ENCODE data around the gene CLSTN2. TPM values are rescaled to one million over a fixed set of nuclear protein-coding genes. Genes with fewer than 3 reads are reported as not detected.

Gene CLSTN2
- total RNA-seq, 1 donor from 2014 or later = 7.1 TPM

GRCh38 chr3:139941580-139941979 lies 6.6 kb downstream of the CLSTN2 start:
- no peak for DNase-seq (ENCODE audit: low spot score)

DNA sequence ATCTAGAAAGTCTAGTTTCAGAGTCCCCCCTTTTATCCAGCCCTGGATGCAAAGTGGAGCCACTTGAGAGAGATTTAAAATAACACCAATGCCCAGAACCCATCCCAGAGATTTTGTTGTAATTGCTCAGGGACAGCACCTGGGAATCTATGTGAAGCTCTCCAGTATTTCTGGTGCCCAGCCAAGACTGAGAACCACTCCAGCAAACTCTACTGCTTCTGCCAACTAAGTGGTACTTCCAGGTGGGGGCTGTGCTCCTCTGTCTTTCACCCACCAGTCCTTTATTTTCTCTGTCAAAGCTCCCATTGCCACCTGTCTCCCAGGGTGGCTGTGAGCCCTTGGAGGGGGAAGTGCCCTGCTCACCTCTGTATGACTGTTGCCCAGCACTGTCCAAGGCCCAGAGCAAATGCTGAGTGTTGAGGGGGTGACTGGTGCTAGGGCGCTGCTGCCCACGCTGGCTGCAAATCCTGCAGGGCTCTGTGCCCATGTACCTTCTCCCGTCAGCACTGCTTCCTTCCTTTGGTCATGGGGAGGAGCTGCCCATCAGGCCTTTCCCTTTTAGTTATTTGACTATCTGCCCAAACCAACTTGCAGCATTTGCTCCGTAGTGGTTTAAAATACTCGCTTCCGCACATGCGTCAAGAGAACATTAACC lies 9.4 kb downstream of the CLSTN2 start:
- no peak for DNase-seq (ENCODE audit: low spot score)

DNA sequence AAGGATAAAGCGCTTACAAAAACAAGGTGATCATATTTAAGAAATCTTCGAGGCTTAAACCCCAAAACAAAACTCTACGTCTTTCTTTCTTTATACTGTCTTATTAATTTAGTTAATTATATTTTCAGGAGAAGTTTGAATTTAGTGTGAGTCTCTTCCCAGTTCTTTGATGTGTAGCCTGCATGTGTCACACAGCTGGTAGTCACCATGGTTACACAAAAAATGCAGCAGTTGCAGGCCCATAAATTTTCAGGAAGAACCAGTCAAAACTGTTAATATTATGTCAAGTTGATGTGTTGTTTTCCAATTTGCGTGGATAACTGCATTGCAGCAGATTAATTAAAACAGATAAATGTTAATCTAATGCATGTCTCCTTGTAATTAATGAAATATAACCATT lies 10.4 kb downstream of the CLSTN2 start:
- no peak for DNase-seq (ENCODE audit: low spot score)

- no peak for DNase-seq (ENCODE audit: low spot score)
These were observed 11.0 kb downstream of the CLSTN2 start for GRCh38 chr3:139945942-139946341.

DNA sequence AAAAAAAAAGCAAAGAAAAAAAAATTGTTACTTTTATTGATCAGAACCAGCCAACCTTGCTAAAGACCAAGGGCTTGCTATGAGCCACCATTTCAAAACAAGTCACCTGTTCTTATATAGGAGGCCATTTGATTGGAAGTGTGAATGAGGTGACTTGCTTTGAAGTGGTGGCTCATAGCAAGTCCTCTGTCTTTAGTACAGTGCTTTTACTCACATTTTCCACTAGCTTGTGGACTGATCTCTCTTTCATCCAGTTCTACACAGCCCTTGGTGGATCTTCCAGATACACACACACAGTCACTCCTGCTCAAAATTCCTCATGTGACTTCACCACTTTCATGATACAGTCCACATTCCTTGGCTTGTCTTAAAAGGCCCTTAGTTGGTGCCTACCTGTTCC lies 13.5 kb downstream of the CLSTN2 start:
- no peak for DNase-seq (ENCODE audit: low spot score)

- no peak for DNase-seq (ENCODE audit: low spot score)
These were observed 13.9 kb downstream of the CLSTN2 start for GRCh38 chr3:139948898-139949297.

- no peak for DNase-seq (ENCODE audit: low spot score)
These were observed 18.3 kb downstream of the CLSTN2 start for GRCh38 chr3:139953131-139953910.

DNA sequence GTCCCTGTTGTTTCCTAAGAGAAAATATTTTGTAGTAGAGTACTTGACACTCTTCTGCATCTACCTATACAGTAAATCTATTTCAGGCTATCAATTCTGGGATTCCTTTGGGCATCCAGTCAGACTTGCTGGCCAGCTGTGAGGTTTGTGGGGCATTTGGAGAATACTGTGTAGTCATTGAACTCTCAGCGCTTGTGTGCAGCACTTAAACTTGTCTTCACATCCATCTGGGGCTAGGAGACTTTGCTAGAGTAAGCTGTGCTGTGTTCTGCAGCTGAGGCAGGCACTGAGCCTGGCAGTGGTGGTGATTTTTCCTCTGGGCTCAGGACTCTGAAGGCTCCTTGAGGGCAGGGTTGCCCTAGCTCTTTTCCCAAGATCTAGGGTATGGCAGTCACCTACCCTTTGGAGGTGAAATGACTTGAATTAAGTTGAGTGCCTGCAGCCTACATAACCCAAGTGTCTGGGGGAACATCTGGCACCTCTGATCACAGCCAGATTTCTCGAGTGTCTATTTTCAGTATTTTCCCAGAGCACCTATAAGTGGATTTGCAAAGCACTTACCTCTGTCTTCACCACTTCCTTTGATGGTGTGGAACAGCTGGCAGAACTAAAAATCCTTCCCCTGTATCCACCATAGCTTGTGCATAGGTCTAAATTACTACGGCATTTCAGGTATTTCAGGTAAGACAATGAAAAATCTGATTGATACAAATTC lies 19.3 kb downstream of the CLSTN2 start:
- no peak for DNase-seq (ENCODE audit: low spot score)

GRCh38 chr3:139957844-139958243 lies 22.9 kb downstream of the CLSTN2 start:
- DNase-seq (ENCODE audit: low spot score) = no peak

GRCh38 chr3:139969386-139969785 lies 34.4 kb downstream of the CLSTN2 start:
- DNase-seq (ENCODE audit: low spot score) = no peak

DNA sequence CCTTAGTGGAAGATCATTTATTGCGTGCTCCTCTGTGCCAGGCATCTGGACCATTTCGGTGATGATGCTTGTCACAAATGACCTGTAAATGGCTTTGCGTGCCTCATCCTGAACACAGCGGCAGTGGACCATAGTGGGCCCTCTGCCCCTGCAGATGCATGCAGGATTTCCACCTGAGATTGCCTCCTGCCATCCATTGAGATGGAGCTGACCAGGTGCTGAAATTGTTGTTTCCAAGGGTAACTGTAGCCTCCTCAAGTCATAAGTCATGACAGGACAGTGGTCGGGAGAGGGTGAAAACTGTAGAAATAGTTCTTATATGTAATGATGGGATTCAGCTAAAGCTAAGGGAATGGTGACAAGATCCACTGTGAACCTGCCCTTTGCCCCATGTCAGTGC lies 35.5 kb downstream of the CLSTN2 start:
- no peak for DNase-seq (ENCODE audit: low spot score)

- DNase-seq (ENCODE audit: low spot score) = no peak
These were observed 39.9 kb downstream of the CLSTN2 start for GRCh38 chr3:139974809-139975425.

- DNase-seq (ENCODE audit: low spot score) = no peak
These were observed 40.8 kb downstream of the CLSTN2 start for GRCh38 chr3:139975594-139976365.

DNA sequence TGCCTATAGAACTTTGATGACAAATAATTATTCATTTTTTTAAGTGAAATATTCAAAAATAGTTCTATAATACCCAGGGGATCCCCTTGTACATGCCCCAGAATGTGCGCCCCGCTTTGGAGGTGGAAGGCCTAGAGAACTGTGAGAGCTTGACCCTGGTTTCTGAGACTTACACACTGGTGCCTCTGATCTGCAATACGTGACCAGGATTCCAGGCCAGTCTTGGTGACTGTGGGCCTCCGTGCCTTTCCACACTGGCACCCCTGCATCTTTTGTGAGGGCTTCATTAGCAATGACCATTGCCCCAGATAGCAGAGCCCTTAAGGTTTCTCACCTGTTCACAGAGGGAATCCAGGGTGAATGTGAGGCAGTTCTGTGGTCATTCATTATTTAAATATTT lies 44.0 kb downstream of the CLSTN2 start:
- DNase-seq (ENCODE audit: low spot score) = no peak

- DNase-seq (ENCODE audit: low spot score) = no peak
These were observed 45.0 kb downstream of the CLSTN2 start for GRCh38 chr3:139979991-139980390.

DNA sequence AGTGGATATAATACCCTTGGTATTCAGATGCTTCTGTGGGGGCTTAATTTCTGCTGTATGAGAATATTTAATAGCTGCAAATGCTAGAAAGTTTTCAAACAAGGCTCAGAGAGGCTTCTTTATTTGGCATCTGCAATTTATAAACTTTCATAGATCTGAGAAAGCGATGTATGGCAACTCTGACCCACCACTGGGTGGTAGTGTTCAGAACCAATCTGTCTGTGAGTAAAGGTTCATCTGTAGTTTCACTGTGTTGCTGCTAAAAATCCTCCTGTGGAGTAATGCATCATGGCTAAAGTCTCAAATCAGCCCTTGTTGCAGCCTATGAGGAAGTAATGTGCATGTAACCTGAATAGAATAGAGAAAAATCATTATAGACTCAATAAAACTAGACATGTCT lies 47.4 kb downstream of the CLSTN2 start:
- no peak for DNase-seq (ENCODE audit: low spot score)

GRCh38 chr3:139985576-139985975 lies 50.6 kb downstream of the CLSTN2 start:
- no peak for DNase-seq (ENCODE audit: low spot score)

DNA sequence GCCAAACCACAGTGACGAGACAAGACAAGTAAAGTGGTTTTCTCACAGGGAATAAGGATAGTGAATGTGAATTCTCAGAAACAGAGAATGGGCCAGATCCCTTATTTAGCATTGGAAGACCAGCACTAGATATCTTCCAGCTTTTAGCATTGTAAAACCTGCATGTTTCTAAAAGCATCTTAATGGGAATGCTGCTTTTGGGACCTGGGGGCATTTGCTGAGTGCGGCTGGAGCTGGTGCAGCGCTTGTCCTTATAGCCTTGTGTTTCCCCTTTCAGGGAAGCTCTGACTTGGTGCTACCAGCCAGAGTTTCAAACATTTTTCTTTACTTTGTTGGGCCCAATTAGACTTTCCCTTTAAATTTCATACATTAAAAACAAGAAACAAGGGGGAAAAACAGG lies 52.9 kb downstream of the CLSTN2 start:
- DNase-seq (ENCODE audit: low spot score) = no peak

DNA sequence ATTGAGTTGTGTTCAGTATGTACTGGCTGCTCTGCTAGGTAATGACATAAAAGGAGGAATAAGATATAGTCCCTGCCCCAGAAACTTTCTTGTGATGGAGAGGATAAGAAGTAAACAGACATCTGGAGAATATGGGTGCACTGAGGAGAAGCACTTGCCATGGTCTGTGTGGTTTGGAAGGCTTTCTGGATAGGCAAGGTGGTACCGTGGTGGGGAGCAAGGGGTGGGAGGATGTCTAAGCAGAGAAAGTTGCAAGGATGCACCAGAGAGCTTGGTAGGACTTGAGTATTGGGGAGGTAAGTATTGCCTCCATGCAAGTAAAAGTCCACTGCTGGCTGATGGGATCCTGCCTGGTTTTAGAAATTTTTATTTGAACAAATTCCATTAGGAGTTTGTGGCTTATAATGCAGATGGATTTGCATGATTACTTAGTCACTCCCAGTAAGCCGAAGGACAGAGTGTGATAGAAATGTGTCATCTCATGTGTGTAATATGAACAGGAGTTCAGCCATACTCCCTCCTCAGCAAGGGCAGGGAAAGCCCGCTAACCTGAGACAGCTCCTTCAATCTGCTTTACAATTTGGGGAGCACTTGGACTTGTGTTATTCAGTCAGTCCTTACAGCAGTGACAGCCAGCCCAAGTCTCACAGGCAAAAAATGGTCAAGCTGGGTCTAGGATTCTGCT lies 53.6 kb downstream of the CLSTN2 start:
- no peak for DNase-seq (ENCODE audit: low spot score)

GRCh38 chr3:139994891-139995290 lies 59.9 kb downstream of the CLSTN2 start:
- no peak for DNase-seq (ENCODE audit: low spot score)

GRCh38 chr3:140004271-140004670 lies 69.3 kb downstream of the CLSTN2 start:
- no peak for DNase-seq (ENCODE audit: low spot score)

All from mucosa of gallbladder (tissue), 1 donor.